Inflammatory macrophage (primary cell): ENCODE data around the gene TTYH1.

Experiments
- DNase-seq, 2 donors: peaks; one replicate each; pipeline ENCODE4 v3.0.0-alpha.2; 2020 to 2022

Gene TTYH1

DNA sequence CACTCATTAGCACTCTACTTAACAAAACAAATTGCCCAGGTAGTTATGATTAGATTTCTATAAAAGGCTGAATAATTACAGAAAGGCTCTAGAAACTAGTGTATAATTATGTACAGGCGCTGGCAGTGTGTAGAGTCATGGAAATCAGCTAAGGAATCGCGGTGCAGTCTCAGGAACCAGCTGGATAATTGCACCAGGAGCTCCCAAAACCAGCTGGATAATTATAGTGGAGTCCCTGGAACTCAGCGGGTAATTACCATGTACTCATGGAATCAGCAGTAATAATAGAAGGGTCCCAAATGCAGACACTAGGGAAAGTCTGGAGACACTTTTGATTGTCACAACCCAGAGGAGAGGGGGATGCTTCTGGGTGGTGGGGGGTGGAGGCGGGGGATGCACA lies 23.2 kb upstream of the TTYH1 start:
- DNase-seq = no peak

GRCh38 chr19:54393381-54393780 lies 21.9 kb upstream of the TTYH1 start:
- DNase-seq = no peak

GRCh38 chr19:54395685-54396084 lies 19.6 kb upstream of the TTYH1 start:
- no peak for DNase-seq

DNA sequence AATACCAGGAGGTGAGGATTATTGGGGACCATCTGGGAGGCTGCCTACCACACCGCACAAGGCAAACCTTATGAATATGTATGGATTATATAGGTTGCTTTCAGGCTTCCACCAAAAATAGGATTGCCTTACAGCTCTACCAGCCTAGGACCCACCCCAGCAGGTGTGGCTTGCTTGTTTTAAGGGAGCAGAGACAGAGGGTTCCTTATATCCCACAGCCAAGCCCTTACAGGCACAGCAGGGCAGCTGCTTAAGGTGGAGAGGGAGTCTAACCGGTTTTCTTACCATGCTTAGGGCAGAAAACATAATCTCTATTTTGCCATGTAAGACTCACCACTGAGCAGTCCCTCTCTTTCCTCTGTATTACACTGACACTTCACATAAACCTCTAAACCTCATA lies 16.1 kb upstream of the TTYH1 start:
- DNase-seq = no peak

DNA sequence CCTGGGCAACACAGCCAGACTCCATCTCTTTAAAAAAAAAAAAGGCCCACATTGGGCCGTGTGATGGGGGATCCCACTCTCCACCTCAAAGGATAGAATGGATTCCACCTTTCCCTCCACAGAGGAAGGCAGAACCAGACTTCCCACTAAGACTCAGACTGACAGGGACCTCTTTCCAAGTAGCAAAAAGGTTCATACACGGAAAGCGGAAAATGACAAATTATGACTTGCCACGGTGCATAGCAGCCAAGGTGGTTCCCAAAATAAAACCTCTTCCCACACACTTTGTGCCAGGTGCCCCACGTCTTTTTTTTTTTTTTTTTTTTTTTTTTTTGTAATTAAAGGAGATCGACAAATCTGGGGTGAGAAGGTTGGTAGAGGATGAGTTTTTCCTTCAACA lies 14.4 kb upstream of the TTYH1 start:
- DNase-seq = no peak

GRCh38 chr19:54403054-54403453 lies 12.2 kb upstream of the TTYH1 start:
- no peak for DNase-seq

DNA sequence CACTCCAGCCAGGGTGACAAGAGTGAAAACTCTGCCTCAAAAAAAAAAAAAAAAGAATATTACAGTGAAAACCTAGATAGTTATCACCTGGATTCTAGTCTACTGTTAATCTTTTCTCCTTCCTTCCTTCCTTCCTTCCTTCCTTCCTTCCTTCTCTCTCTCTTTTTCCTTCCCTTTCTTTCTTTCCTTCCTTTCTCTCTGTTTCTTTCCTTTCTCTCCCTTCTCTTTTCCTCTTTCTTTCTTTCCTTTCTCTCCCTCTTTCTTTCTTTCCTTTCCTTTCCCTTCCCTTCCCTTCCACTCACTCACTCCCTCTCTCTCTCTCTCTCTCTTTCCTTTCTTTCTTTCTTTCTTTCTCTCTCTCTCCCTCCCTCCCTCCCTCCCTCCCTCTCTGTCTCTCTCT lies 9.6 kb upstream of the TTYH1 start:
- no peak for DNase-seq

- DNase-seq = no peak
Observed at GRCh38 chr19:54407780-54408179, 7.5 kb upstream of the TTYH1 start.

- DNase-seq = no peak
Observed at GRCh38 chr19:54408456-54409026, 6.7 kb upstream of the TTYH1 start.

GRCh38 chr19:54411033-54411432 lies 4.2 kb upstream of the TTYH1 start:
- no peak for DNase-seq

DNA sequence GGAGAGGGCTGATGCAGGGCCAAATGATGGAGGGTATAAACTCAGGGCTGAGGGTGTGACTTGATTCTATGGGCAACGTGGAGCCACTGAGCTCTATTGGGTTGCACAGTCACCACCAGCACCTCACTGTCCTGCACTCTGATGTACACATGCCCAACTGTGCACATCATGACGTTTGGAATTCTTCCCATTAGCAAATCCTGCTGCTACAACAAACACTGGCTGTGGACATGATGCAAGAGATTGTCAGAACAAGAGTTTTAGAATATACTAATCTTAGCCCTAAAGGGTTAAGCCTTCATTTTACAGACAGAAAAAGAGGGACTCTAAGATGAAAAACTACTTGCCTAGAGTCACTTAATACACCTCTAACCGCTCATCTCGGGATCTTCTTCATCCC lies 2.4 kb upstream of the TTYH1 start:
- DNase-seq = no peak

- DNase-seq = no peak
Observed at GRCh38 chr19:54414156-54414555, 1.1 kb upstream of the TTYH1 start.

- DNase-seq = no peak
Observed at GRCh38 chr19:54415901-54416673, 823 bp downstream of the TTYH1 start.

GRCh38 chr19:54416695-54417491 lies 1.6 kb downstream of the TTYH1 start:
- DNase-seq = no peak

- DNase-seq = peak; percentile 4 to 14
Observed at GRCh38 chr19:54418030-54418929, 3.0 kb downstream of the TTYH1 start.

DNA sequence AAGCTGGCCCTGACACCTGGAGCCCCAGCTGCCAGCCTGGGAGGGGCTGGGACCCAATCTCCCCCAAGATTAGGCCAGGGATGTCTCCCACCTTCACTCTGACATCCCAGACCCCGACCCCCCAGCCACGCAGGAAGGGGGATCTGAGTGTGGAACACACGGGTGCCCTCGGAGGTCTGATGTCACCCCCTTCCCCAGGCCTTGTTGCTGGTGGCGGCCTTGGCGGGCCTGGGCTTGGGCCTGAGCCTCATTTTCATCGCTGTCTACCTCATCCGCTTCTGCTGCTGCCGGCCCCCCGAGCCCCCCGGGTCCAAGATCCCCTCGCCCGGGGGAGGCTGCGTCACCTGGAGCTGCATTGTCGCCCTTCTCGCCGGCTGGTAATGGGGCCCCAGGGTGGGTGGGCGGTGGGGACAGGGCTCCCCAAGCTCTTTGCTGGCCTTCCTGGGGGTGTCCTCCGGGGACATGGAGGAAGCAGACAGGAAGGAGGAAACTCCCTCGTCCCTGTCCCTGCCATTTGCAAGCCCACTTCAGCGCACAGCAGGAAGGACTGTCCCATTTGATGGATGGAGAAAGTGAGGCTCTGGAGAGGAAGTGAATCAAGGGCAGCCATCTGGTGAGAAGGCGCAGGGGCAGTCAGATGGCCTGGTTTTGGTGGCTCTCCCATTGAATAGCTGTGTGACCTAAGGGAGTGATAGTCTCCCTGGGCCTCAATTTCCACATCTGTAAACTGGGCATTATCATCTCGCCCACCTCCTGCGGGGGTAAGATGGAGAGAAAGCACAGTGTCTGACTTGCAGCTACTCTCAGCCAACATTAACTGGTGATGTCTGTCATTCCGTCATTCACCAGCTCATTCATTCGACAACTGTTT lies 3.9 kb downstream of the TTYH1 start:
- no peak for DNase-seq

- no peak for DNase-seq
Observed at GRCh38 chr19:54420068-54420382, 4.8 kb downstream of the TTYH1 start.

DNA sequence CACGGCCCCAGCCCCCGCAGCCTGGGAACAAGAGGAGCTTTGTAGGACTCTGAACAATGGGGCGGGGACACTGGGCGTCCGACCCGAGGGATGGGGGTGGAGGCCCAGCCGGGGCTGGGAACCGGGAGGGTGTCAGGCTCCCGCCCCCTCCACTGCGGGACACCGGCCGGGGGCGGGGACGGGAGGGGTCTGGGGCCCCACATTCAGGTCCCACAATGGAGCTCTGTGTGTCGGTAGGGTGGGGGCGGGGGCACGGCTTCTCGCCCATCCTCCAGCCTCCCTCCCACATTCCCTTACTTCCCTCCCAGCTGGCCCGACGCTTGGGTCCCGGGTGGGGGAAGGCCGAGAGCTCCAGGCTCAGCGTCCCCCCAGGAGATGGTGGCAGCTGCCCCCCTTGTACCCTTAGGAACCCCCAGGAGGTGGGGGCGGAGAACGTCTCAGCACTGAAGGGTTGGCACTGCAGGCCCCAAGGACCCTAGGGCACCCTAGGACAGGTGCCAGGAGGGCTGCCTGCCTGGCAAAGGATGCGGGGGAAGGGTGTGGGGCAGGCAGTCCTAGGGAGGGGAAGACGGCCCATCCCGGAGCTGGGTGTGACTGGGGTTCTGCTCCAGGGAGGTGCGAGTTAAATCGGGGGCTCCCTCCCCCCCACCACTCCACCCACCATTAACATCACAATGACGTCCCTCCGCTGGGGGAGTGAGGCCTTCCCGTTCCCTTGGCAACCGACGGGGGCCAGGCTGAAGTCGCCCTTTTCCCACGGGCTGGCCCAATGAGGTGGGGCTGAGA lies 5.3 kb downstream of the TTYH1 start:
- no peak for DNase-seq

- no peak for DNase-seq
Observed at GRCh38 chr19:54421169-54421516, 5.9 kb downstream of the TTYH1 start.

- DNase-seq = no peak
Observed at GRCh38 chr19:54421521-54421920, 6.3 kb downstream of the TTYH1 start.

GRCh38 chr19:54422136-54422535 lies 6.9 kb downstream of the TTYH1 start:
- DNase-seq = no peak
